ENCODE results near the gene RACK1. TPM values are rescaled to one million over a fixed set of nuclear protein-coding genes. Genes with fewer than 3 reads are reported as not detected.

The RACK1 gene
- total RNA-seq, 1 donor from 2014 or later, result 1,656 TPM

DNA sequence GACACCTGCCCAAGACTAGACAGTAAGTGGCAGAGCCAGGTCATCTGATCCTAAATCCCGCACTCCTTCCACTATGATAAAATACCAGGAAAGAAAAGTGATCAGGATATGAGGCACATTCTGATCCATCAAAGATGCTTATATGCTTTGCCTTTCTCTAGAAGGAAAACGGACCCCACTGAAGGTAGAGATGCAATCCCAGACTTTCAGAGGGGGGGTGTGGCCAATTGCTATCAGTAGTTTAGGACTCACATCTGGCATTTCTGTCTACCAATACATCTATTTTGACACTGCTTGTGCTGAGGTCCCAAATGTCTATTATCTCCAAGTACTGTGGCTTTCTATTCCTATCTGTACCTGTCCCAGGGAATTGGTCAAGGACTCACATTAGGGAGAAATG lies 15.6 kb upstream of the RACK1 start:
- no peaks in the 10 kb centered on the region for H3K27me3 ChIP-seq (ENCODE audit: insufficient read depth, low read length)
- FAIRE-seq (no peak), DNase-seq (ENCODE audit: low read depth) (no peak)
- H4K20me1 ChIP-seq (ENCODE audit: insufficient read depth, low read length), result peaks cover 62% of the 10 kb centered on the region
- peaks cover 27% of the 10 kb centered on the region for H3K4me1 Mint-ChIP-seq (ENCODE audit: low read depth, unreplicated experiment)
- peaks cover 16% of the 10 kb centered on the region for H3K36me3 ChIP-seq (ENCODE audit: insufficient read depth, low read length)
- peak overlapping the region; percentile 86 for H3K4me3 ChIP-seq (ENCODE audit: insufficient read depth, low read depth, low read length)
- peak overlapping the region; percentile 96 for H3K4me2 ChIP-seq (ENCODE audit: low read length)
- peaks cover 88% of the 10 kb centered on the region for H3K79me2 ChIP-seq (ENCODE audit: insufficient read depth, low read length)
- peaks cover 12% of the 10 kb centered on the region for H3K4me1 ChIP-seq (ENCODE audit: insufficient read depth, low read length)
- H3K9ac ChIP-seq (ENCODE audit: low read length), result peak overlapping the region; percentile 99
- peak overlapping the region; percentile 92 for H3K4me3 Mint-ChIP-seq (ENCODE audit: unreplicated experiment)
- no peak overlapping the region for H2AFZ ChIP-seq (ENCODE audit: low read depth, low read length)
- no peaks in the 10 kb centered on the region for H3K27me3 Mint-ChIP-seq (ENCODE audit: low read depth, unreplicated experiment)
- no peak overlapping the region for H3K27ac ChIP-seq (ENCODE audit: low read depth, low read length)
- H3K36me3 Mint-ChIP-seq (ENCODE audit: low read depth, unreplicated experiment), result peaks cover 12% of the 10 kb centered on the region
- H3K27ac Mint-ChIP-seq (ENCODE audit: unreplicated experiment), result no peak overlapping the region
- TF ChIP-seq EZH2 (IDR thresholded peaks at IDR 0.05; ENCODE audit: insufficient read depth, low read length), result no peak
- TF ChIP-seq, protein P1, sequence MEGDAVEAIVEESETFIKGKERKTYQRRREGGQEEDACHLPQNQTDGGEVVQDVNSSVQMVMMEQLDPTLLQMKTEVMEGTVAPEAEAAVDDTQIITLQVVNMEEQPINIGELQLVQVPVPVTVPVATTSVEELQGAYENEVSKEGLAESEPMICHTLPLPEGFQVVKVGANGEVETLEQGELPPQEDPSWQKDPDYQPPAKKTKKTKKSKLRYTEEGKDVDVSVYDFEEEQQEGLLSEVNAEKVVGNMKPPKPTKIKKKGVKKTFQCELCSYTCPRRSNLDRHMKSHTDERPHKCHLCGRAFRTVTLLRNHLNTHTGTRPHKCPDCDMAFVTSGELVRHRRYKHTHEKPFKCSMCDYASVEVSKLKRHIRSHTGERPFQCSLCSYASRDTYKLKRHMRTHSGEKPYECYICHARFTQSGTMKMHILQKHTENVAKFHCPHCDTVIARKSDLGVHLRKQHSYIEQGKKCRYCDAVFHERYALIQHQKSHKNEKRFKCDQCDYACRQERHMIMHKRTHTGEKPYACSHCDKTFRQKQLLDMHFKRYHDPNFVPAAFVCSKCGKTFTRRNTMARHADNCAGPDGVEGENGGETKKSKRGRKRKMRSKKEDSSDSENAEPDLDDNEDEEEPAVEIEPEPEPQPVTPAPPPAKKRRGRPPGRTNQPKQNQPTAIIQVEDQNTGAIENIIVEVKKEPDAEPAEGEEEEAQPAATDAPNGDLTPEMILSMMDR (IDR thresholded peaks at IDR 0.05; ENCODE audit: insufficient read depth, low read depth, low read length), result no peak
- no peaks in the 10 kb centered on the region for H3K9me3 Mint-ChIP-seq (ENCODE audit: unreplicated experiment)
- H3K9me3 ChIP-seq (ENCODE audit: insufficient read depth, low read depth, low read length), result no peaks in the 10 kb centered on the region

DNA sequence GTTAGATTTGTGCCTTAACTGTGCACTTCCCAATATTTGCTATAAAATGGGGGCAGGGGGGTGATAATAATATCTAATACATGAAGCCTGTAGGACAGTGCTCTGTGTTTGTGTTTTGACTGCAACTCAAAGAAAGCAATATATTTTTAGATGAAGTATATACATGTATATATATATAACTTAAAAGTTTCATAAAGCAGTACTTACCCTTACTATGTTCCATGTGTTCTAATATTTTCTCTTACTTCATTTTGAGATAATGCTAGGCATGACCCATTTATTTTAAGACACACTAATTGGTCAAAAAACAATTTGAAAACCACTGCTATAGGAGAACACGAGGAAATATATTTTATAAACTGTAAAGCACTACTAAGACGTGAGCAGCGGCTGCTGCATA lies 14.9 kb upstream of the RACK1 start:
- no peak for FAIRE-seq
- Histone ChIP-seq H2AFZ (ENCODE audit: low read depth, low read length) (no peak overlapping the region), H3K4me3 (ENCODE audit: insufficient read depth, low read depth, low read length) (peak overlapping the region; percentile 86), H3K79me2 (ENCODE audit: insufficient read depth, low read length) (peaks cover 93% of the 10 kb centered on the region), H3K4me1 (ENCODE audit: insufficient read depth, low read length) (peaks cover 12% of the 10 kb centered on the region), H3K27ac (ENCODE audit: low read depth, low read length) (no peak overlapping the region), H3K27me3 (ENCODE audit: insufficient read depth, low read length) (no peaks in the 10 kb centered on the region), H3K9ac (ENCODE audit: low read length) (no peak overlapping the region), H4K20me1 (ENCODE audit: insufficient read depth, low read length) (peaks cover 68% of the 10 kb centered on the region), H3K4me2 (ENCODE audit: low read length) (peak overlapping the region; percentile 96), H3K9me3 (ENCODE audit: insufficient read depth, low read depth, low read length) (no peaks in the 10 kb centered on the region), H3K36me3 (ENCODE audit: insufficient read depth, low read length) (peaks cover 14% of the 10 kb centered on the region)
- Mint-ChIP-seq H3K27ac (ENCODE audit: unreplicated experiment) (no peak overlapping the region), H3K4me1 (ENCODE audit: low read depth, unreplicated experiment) (peaks cover 27% of the 10 kb centered on the region), H3K4me3 (ENCODE audit: unreplicated experiment) (peak overlapping the region; percentile 92), H3K9me3 (ENCODE audit: unreplicated experiment) (no peaks in the 10 kb centered on the region), H3K27me3 (ENCODE audit: low read depth, unreplicated experiment) (no peaks in the 10 kb centered on the region), H3K36me3 (ENCODE audit: low read depth, unreplicated experiment) (peaks cover 9% of the 10 kb centered on the region)
- TF ChIP-seq, protein P1 (IDR thresholded peaks at IDR 0.05; ENCODE audit: insufficient read depth, low read depth, low read length), result no peak
- no peak for TF ChIP-seq EZH2 (IDR thresholded peaks at IDR 0.05; ENCODE audit: insufficient read depth, low read length)
- DNase-seq (ENCODE audit: low read depth), result no peak

DNA sequence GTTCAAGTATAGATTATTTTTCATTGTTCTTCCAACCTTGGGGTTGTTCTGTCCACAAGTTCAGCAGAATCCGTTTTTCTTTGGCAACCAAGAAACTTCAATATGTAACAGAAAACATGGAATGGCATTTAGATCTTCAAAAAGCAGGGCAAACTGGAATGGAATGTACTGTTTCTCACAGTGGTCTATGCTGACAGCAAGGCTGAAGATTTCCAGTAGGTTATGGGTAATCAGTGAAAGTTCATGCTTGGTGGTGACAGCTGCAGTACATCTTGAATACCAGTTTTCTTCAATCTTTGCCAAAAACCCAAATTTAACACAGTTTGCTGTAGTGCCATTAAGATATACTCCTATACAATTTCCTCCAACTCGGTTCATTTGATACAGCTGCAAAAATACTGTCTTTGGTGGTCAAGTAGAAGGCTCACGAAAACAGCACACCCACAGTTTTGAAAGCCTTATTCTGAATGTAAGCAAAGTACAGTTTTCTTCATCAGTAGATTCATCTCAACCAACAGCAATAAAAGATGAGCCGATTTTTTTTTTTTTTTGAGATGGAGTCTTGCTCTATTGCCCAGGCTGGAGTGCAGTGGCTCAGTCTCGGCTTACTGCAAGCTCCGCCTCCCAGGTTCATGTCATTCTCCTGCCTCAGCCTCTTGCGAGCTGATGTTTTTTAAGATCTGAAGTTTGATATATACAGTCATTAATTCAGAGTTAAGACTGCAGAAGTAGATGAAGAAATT lies 12.3 kb upstream of the RACK1 start:
- no peak for DNase-seq (ENCODE audit: low read depth)
- no peak overlapping the region for H3K27ac Mint-ChIP-seq (ENCODE audit: unreplicated experiment)
- H3K9me3 ChIP-seq (ENCODE audit: insufficient read depth, low read depth, low read length), result no peaks in the 10 kb centered on the region
- H3K4me2 ChIP-seq (ENCODE audit: low read length), result no peak overlapping the region
- peaks cover 92% of the 10 kb centered on the region for H4K20me1 ChIP-seq (ENCODE audit: insufficient read depth, low read length)
- H3K4me3 Mint-ChIP-seq (ENCODE audit: unreplicated experiment), result peak overlapping the region; percentile 31
- peaks cover 98% of the 10 kb centered on the region for H3K79me2 ChIP-seq (ENCODE audit: insufficient read depth, low read length)
- H3K4me1 ChIP-seq (ENCODE audit: insufficient read depth, low read length), result peaks cover 12% of the 10 kb centered on the region
- H3K36me3 ChIP-seq (ENCODE audit: insufficient read depth, low read length), result peaks cover 23% of the 10 kb centered on the region
- no peaks in the 10 kb centered on the region for H3K9me3 Mint-ChIP-seq (ENCODE audit: unreplicated experiment)
- FAIRE-seq, result no peak
- no peak overlapping the region for H3K27ac ChIP-seq (ENCODE audit: low read depth, low read length)
- peaks cover 33% of the 10 kb centered on the region for H3K4me1 Mint-ChIP-seq (ENCODE audit: low read depth, unreplicated experiment)
- TF ChIP-seq, protein P1 (IDR thresholded peaks at IDR 0.05; ENCODE audit: insufficient read depth, low read depth, low read length), result no peak
- no peak for TF ChIP-seq EZH2 (IDR thresholded peaks at IDR 0.05; ENCODE audit: insufficient read depth, low read length)
- H3K27me3 ChIP-seq (ENCODE audit: insufficient read depth, low read length), result no peaks in the 10 kb centered on the region
- H3K4me3 ChIP-seq (ENCODE audit: insufficient read depth, low read depth, low read length), result no peak overlapping the region
- H3K27me3 Mint-ChIP-seq (ENCODE audit: low read depth, unreplicated experiment), result no peaks in the 10 kb centered on the region
- peaks cover 9% of the 10 kb centered on the region for H3K36me3 Mint-ChIP-seq (ENCODE audit: low read depth, unreplicated experiment)
- no peak overlapping the region for H3K9ac ChIP-seq (ENCODE audit: low read length)
- H2AFZ ChIP-seq (ENCODE audit: low read depth, low read length), result no peak overlapping the region

Measured in astrocyte (in vitro differentiated cells and primary cell).